Measurements from ENCODE around the gene PTGIR.

- TF ChIP-seq GATA3 (IDR thresholded peaks at IDR 0.05; ENCODE audit: low read depth, low read length) (no peak), GATA2 (IDR thresholded peaks at IDR 0.05; ENCODE audit: low read depth, low read length) (no peak)
Measured at GRCh38 chr19:46622118-46622446, 2.8 kb downstream of the PTGIR start.

Data from SH-SY5Y (cell line).